AG04449 (cell line): ENCODE data around the gene IER5.

Source experiments
- CTCF ChIA-PET: fragments of 350-600 bp; formaldehyde crosslinking; extraction: SDS; loops from one replicate; lab custom pipeline; 2021; ENCODE audit warnings: antibody characterized with exemption; lab: Yijun Ruan, JAX
- POLR2A ChIA-PET: fragments of 400-600, 350-600 bp; formaldehyde crosslinking; extraction: SDS; loops from one replicate; lab custom pipeline; 2020; ENCODE audit warnings: antibody characterized with exemption, inconsistent platforms; lab: Yijun Ruan, JAX
- DNase-seq: peaks from one replicate; pipeline ENCODE4 v3.0.0-alpha.2; 2010; ENCODE audit warnings: low read depth, low spot score
- H3K4me3 ChIP-seq: 2 replicates; pipeline ENCODE4 v1.5.1; 2011; ENCODE audit warnings: low read depth, mild to moderate bottlenecking, control low read depth, low read length
- TF ChIP-seq, protein P1 (sequence below): IDR thresholded peaks from one replicate; pipeline ENCODE4 v1.5.1; 2011; ENCODE audit warnings: mild to moderate bottlenecking, moderate library complexity, low read length, control low read depth, inconsistent platforms; ENCODE audit not compliant: insufficient read depth; ENCODE audit errors: missing control alignments

Gene IER5

DNA sequence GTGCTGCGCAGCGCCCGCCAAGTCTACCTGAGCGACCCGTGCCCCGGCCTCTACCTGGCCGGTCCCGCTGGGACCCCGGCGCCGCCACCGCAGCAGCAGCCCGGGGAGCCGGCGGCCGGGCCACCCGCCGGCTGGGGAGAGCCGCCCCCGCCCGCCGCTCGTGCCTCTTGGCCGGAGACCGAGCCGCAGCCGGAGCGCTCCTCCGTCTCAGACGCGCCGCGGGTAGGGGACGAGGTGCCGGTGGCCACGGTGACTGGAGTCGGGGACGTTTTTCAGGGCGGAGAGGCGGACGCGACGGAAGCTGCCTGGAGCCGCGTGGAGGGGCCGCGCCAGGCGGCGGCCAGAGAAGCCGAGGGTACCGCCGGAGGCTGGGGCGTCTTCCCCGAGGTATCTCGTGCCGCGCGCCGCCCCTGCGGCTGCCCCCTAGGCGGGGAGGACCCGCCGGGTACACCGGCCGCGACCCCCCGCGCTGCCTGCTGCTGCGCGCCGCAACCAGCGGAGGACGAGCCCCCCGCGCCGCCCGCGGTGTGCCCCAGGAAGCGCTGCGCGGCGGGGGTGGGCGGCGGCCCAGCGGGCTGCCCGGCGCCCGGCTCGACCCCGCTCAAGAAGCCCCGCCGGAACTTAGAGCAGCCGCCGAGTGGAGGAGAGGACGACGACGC, 646 bp downstream of the IER5 start:
- ChIA-PET POLR2A (interaction anchor here (0.7 to 3.8 kb wide), 20 partner anchors 10 to 1719 kb away, joined by 3 to 40 read pairs (median 4); partner anchors contain the start of gene MR1), CTCF (interaction anchor here (2.3 to 11.0 kb wide), 2 partner anchors 51 kb away, joined by 11 to 148 read pairs; no protein-coding TSS in a partner anchor)
- TF ChIP-seq, protein P1, sequence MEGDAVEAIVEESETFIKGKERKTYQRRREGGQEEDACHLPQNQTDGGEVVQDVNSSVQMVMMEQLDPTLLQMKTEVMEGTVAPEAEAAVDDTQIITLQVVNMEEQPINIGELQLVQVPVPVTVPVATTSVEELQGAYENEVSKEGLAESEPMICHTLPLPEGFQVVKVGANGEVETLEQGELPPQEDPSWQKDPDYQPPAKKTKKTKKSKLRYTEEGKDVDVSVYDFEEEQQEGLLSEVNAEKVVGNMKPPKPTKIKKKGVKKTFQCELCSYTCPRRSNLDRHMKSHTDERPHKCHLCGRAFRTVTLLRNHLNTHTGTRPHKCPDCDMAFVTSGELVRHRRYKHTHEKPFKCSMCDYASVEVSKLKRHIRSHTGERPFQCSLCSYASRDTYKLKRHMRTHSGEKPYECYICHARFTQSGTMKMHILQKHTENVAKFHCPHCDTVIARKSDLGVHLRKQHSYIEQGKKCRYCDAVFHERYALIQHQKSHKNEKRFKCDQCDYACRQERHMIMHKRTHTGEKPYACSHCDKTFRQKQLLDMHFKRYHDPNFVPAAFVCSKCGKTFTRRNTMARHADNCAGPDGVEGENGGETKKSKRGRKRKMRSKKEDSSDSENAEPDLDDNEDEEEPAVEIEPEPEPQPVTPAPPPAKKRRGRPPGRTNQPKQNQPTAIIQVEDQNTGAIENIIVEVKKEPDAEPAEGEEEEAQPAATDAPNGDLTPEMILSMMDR: no peak
- peak overlapping the region; percentile 90 for H3K4me3 ChIP-seq
- no peak for DNase-seq

- TF ChIP-seq, protein P1: peak; percentile 5
- H3K4me3 ChIP-seq: peak overlapping the region; percentile 90
- CTCF ChIA-PET: interaction anchor here (1.0 to 11.0 kb wide), 7 partner anchors 14 to 208 kb away, joined by 3 to 148 read pairs (median 4); no protein-coding TSS in a partner anchor
- POLR2A ChIA-PET: interaction anchor here (0.9 to 3.8 kb wide), 17 partner anchors 9 to 228 kb away, joined by 3 to 40 read pairs (median 5); partner anchors contain the start of gene STX6
- no peak for DNase-seq
These were observed 1.4 kb downstream of the IER5 start for GRCh38 chr1:181089676-181090544.

GRCh38 chr1:181090641-181091126, 2.2 kb downstream of the IER5 start:
- ChIA-PET CTCF (interaction anchor here (0.9 to 11.0 kb wide), 8 partner anchors 13 to 209 kb away, joined by 3 to 148 read pairs (median 4); no protein-coding TSS in a partner anchor), POLR2A (interaction anchor here (0.9 to 3.8 kb wide), 14 partner anchors 9 to 229 kb away, joined by 3 to 40 read pairs (median 5); partner anchors contain the start of gene STX6)
- H3K4me3 ChIP-seq: peak overlapping the region; percentile 90
- DNase-seq: no peak
- TF ChIP-seq, protein P1: no peak

DNA sequence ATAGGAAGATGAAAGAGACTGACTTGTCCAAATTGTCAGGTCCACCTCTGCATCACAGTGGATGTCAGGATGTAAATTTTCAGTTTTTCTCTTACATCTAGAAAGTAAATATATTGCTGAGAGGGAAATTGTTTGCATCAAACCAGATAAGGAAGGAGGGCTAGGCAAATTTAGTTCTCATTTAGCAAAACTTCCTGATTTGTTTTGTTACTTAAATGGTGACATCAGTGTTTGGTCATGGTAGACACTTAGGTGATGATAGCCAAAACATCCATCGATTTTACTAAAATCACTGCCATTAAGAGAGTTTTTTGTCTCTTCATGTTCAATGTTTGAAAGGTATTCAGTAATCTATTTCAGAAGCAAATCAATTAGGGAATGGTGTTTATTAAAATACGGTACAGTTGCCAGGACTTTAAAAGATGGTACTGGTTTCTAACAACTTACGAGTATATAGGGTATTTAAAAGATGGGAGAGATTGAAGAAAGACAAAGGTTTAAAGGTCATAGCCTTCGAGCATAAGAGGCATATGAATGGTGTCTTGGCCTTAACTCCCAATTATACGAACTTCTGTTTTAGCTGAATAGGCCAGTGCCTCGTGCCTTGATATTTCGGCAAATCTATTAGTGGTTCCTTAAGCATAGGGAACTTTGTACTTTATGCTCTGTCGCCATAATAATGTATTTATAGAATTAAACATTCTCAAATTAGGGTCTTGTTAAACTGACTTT, 3.0 kb downstream of the IER5 start:
- peak overlapping the region; percentile 90 for H3K4me3 ChIP-seq
- ChIA-PET CTCF (interaction anchor here (0.6 to 11.0 kb wide), 9 partner anchors 9 to 576 kb away, joined by 3 to 148 read pairs (median 4); no protein-coding TSS in a partner anchor), POLR2A (interaction anchor here (0.8 to 3.8 kb wide), 13 partner anchors 13 to 116 kb away, joined by 3 to 40 read pairs (median 10); partner anchors contain the start of gene STX6)
- no peak for DNase-seq
- TF ChIP-seq, protein P1: no peak

DNA sequence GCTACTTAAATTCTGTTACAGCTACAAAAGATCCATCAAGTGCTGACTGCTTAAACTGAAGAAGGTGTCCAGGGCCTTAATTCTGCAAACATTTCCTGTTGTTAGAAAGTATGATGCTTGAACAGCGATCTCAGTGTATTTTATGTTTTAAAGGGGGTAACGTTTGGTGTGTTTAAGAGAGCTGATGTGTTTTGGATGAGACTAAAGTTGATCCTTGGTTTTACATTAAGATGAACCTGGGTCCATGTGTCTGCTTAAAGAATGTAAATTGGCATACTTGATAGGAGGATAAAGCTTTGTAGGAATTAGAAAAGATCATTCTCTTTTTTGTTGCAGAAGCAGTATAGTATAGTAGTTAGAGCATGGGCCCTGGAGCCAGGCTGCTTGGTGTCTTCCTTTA, 3.6 kb downstream of the IER5 start:
- TF ChIP-seq, protein P1: no peak
- no peak for DNase-seq
- ChIA-PET POLR2A (interaction anchor here (0.8 to 2.3 kb wide), 5 partner anchors 12 to 116 kb away, joined by 3 to 14 read pairs (median 4); no protein-coding TSS in a partner anchor), CTCF (interaction anchor here (0.6 to 11.0 kb wide), 9 partner anchors 8 to 576 kb away, joined by 3 to 148 read pairs (median 4); no protein-coding TSS in a partner anchor)
- H3K4me3 ChIP-seq: peak overlapping the region; percentile 90
